GM12872 (cell line): ENCODE data around the gene SMIM45.

Source experiments
- TF ChIP-seq, protein P1 (sequence below): IDR thresholded peaks from 3 replicates; pipeline ENCODE4 v1.5.1; 2011; ENCODE audit warnings: low read depth, mild to moderate bottlenecking, low read length, moderate library complexity; ENCODE audit not compliant: insufficient read depth

SMIM45 gene

DNA sequence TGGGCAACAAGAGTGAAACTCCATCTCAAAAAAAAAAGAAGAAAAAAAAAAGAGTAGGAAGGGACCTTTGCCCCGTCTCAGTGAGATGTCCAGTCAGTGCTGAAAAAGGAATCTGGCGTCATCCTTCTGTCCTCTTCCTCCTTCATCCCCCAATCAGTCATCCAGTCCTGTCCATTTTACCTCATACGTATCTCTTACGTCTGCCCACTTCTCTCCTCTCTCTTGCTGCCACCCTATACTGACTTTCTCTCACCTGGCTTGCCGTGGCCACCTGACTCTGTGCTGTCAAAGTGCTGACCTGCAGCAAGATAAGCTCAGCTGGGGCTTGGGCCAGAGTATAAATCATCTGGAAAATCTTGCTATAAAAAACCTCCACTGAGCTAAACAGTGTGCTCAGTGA is 30.9 kb downstream of the SMIM45 start:
- TF ChIP-seq, protein P1, sequence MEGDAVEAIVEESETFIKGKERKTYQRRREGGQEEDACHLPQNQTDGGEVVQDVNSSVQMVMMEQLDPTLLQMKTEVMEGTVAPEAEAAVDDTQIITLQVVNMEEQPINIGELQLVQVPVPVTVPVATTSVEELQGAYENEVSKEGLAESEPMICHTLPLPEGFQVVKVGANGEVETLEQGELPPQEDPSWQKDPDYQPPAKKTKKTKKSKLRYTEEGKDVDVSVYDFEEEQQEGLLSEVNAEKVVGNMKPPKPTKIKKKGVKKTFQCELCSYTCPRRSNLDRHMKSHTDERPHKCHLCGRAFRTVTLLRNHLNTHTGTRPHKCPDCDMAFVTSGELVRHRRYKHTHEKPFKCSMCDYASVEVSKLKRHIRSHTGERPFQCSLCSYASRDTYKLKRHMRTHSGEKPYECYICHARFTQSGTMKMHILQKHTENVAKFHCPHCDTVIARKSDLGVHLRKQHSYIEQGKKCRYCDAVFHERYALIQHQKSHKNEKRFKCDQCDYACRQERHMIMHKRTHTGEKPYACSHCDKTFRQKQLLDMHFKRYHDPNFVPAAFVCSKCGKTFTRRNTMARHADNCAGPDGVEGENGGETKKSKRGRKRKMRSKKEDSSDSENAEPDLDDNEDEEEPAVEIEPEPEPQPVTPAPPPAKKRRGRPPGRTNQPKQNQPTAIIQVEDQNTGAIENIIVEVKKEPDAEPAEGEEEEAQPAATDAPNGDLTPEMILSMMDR, result no peak

DNA sequence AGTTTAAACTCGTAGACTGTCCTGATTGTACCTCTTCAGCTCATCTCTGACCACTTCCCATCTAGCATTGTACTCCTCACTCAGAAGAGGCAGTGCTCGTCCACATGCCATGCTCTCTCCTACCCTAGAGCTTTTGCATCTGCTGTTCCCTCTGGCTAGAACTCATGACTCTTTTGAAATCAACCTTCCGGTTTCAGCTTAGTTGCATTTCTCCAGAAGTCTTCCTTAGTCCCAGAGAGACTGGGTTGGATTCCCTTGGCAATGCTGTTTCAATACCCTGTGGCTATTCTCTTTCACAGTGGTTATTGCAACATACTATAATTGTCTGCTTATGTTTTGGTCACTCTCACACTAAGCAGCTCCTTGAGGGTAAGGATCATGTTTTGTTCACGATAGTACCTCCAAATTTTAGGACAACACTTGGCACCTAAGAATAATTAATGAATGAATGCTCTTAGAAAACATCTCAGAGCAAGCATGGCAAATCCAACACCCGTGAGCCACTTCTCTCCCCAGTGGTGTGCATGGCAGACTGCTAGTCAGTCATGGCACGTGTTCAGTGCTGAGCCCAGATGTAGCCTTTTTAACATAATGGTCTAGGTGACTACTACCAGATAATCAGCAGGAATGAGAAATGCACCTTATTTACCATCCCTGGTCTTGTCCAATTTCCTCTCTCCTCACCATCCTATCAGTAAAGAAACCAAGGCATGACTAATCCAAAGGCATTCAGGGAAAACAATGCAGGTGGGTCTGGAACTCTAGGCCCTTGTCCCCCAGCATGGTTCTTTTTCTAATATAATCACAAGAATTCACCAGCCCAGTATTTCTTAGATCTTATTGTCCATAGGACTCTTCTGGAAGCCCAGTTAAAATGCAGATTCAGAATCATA is 31.8 kb downstream of the SMIM45 start:
- TF ChIP-seq, protein P1, result no peak

DNA sequence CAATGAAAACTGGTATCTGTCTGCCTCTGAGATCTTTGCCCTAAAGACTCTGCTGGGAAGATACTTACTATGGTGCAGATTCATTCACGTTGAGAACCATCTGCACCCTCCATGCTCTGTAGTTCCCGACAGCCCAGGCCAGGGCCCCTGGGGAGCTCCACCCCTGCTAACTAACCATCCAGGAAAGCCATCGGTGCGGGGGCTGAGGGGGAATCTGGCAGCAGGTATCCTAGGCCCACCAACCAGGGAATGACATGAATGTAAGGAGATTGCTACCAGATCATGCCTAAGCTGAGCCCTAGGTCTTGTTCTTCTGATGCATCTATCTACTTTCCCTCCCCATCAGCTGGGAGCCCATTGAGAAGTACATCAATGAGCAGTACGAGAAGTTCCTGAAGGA is 35.3 kb downstream of the SMIM45 start:
- TF ChIP-seq, protein P1, result no peak

- TF ChIP-seq, protein P1, result no peak
Observed at GRCh38 chr22:41989246-41989645, 37.3 kb downstream of the SMIM45 start.

GRCh38 chr22:41991111-41991510 is 39.2 kb downstream of the SMIM45 start:
- TF ChIP-seq, protein P1, result no peak

GRCh38 chr22:41992496-41992895 is 40.5 kb downstream of the SMIM45 start:
- TF ChIP-seq, protein P1, result no peak

DNA sequence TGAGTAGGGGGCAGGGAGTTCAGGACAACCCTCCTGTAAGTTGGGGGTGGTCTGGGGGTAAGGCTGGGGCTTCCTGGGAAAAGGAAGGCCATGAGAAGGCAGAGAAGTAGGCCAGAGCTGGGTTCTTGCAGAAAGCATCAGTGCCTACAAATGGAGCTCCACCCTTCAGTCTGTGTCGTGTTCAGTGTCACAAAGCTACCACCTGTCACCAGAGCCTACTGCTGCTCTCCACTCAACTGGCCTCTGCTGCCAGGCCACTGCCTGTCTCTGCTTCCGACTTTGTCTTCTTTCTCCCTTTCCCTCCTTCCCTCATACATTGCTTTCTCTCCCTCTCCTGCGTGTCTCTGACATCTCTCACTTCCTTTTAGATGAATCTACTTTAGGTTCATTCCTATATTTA is 43.3 kb downstream of the SMIM45 start:
- TF ChIP-seq, protein P1, result no peak
